GDM1 (cell line): Measurements from ENCODE around the gene SMNDC1.

Experiments
- DNase-seq: peaks from one replicate; lab custom pipeline; 2025; lab: John Stamatoyannopoulos, UW

Gene SMNDC1

GRCh38 chr10:110327262-110327914 lies 22.7 kb upstream of the SMNDC1 start:
- DNase-seq: no peak

- no peak for DNase-seq
These were observed 21.8 kb upstream of the SMNDC1 start for GRCh38 chr10:110326351-110327032.

GRCh38 chr10:110324805-110325280 lies 20.1 kb upstream of the SMNDC1 start:
- DNase-seq: no peak

GRCh38 chr10:110324201-110324804 lies 19.6 kb upstream of the SMNDC1 start:
- DNase-seq: no peak

GRCh38 chr10:110323503-110323902 lies 18.8 kb upstream of the SMNDC1 start:
- DNase-seq: no peak

GRCh38 chr10:110321869-110322620 lies 17.3 kb upstream of the SMNDC1 start:
- DNase-seq: no peak

- no peak for DNase-seq
These were observed 13.4 kb upstream of the SMNDC1 start for GRCh38 chr10:110317866-110318850.

GRCh38 chr10:110313674-110314073 lies 9.0 kb upstream of the SMNDC1 start:
- no peak for DNase-seq

GRCh38 chr10:110312206-110312605 lies 7.5 kb upstream of the SMNDC1 start:
- DNase-seq: no peak

GRCh38 chr10:110311357-110311949 lies 6.7 kb upstream of the SMNDC1 start:
- peak; percentile 22 for DNase-seq

- peak; percentile 27 for DNase-seq
These were observed 6.0 kb upstream of the SMNDC1 start for GRCh38 chr10:110310741-110311140.

- no peak for DNase-seq
These were observed 3.1 kb upstream of the SMNDC1 start for GRCh38 chr10:110307805-110308204.

- DNase-seq: no peak
These were observed 1.7 kb upstream of the SMNDC1 start for GRCh38 chr10:110306452-110306768.

- DNase-seq: peak; percentile 67
These were observed 1.2 kb upstream of the SMNDC1 start for GRCh38 chr10:110305767-110306451.

GRCh38 chr10:110304394-110304779 lies 333 bp downstream of the SMNDC1 start:
- no peak for DNase-seq

- DNase-seq: no peak
These were observed 1.0 kb downstream of the SMNDC1 start for GRCh38 chr10:110303681-110304080.

- no peak for DNase-seq
These were observed 4.2 kb downstream of the SMNDC1 start for GRCh38 chr10:110300486-110300986.

GRCh38 chr10:110296966-110297365 lies 7.8 kb downstream of the SMNDC1 start:
- DNase-seq: no peak

GRCh38 chr10:110286841-110287240 lies 17.9 kb downstream of the SMNDC1 start:
- no peak for DNase-seq

- no peak for DNase-seq
These were observed 19.2 kb downstream of the SMNDC1 start for GRCh38 chr10:110285501-110285900.
